GM19452 (cell line): ENCODE data around the gene CAPN7.

ENCODE experiments used
- ATAC-seq: cut with Tn5 transposase; IDR thresholded peaks from one replicate; pipeline ENCODE4 v1.9.1; 2021; ENCODE audit not compliant: unreplicated experiment

CAPN7 gene

GRCh38 chr3:15294929-15295328, 88.9 kb downstream of the CAPN7 start:
- ATAC-seq, result no peak

DNA sequence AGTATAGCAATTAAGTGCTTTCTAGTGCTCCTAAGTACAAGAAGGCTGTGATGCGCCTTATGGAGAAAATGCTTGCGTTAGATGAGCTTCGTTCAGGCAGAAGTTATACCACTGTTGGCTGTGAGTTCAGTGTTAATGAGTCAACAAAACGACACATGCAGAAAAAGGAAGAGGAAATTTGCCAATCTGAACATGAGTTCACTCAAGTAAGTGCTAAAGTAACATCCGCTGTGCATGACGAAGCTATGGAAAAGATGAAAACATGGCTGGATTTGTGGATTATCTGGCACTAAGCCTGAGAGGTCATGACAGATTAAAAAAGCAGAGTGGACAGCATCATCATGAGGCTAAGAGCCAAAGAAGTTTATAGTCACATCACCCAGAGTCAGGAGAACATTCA, 89.5 kb downstream of the CAPN7 start:
- no peak for ATAC-seq

GRCh38 chr3:15297608-15298350, 91.7 kb downstream of the CAPN7 start:
- ATAC-seq, result no peak

- no peak for ATAC-seq
Observed at GRCh38 chr3:15298504-15298903, 92.5 kb downstream of the CAPN7 start.

DNA sequence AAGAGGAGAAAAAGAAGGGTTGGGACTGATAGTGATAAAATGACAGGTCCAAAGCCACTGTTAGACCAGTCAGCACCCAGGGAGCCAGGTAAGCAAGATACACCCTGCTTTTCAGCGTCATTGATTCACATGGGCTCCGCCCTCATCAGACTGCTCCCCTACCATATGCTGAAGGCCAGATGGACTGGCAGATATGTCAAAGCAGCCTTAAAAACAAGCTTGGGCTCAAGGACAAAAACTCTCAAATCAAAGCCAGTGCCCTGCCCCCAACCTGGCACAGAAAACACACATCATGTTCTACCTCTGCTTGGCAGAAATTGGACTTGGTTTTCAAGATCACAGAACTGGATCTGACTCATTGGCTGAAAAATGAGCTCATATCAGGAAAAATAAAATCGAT, 93.0 kb downstream of the CAPN7 start:
- no peak for ATAC-seq

- no peak for ATAC-seq
Observed at GRCh38 chr3:15300323-15301078, 94.5 kb downstream of the CAPN7 start.

DNA sequence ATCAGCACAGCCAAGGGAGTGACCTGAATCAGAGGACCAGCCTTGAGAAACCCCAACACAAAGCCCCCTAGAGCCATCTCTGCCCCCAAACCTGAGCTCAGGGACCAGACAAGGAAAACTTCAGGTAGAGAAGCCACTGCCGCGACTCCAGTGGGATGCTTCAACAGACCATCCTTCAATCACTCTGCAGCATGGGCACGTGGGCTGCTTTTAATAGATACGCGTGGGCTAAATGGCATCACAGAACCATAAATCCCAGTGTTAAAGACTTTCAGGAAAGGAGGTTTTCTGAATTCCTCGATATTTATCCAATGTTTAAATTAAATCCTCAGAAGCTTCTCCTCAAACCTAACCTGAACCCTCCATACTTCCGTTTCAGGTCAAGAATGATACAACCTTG, 95.7 kb downstream of the CAPN7 start:
- no peak for ATAC-seq
